Measurements from ENCODE around the gene THBS3.

- no peak for TF ChIP-seq POLR2AphosphoS5 (IDR thresholded peaks at IDR 0.05)
- no peak for TF ChIP-seq POLR2A (IDR thresholded peaks at IDR 0.05)
- no peak for TF ChIP-seq CTCF (IDR thresholded peaks at IDR 0.05)
These were observed 46.1 kb upstream of the THBS3 start for GRCh38 chr1:155253797-155254196.
